Osteocyte (in vitro differentiated cells): ENCODE data around the gene PTPDC1. TPM values are rescaled to one million over a fixed set of nuclear protein-coding genes. Genes with fewer than 3 reads are reported as not detected.

Experiments
- DNase-seq: peaks from one replicate; pipeline ENCODE4 v3.0.0; 2021; ENCODE audit warnings: mixed read lengths; ENCODE audit not compliant: unreplicated experiment; ENCODE audit errors: extremely low spot score
- H3K27ac Mint-ChIP-seq: one replicate; pipeline ENCODE4 v1.8.0; 2021; ENCODE audit warnings: mild to moderate bottlenecking, mixed read lengths; ENCODE audit not compliant: unreplicated experiment
- H3K27me3 Mint-ChIP-seq: one replicate; pipeline ENCODE4 v1.8.0; 2021; ENCODE audit warnings: mixed read lengths; ENCODE audit not compliant: unreplicated experiment
- H3K36me3 Mint-ChIP-seq: one replicate; pipeline ENCODE4 v1.8.0; 2021; ENCODE audit warnings: mixed read lengths; ENCODE audit not compliant: unreplicated experiment
- H3K4me1 Mint-ChIP-seq: one replicate; pipeline ENCODE4 v1.8.0; 2021; ENCODE audit warnings: mixed read lengths; ENCODE audit not compliant: unreplicated experiment
- H3K4me3 Mint-ChIP-seq: one replicate; pipeline ENCODE4 v1.8.0; 2021; ENCODE audit warnings: mild to moderate bottlenecking, moderate library complexity, mixed read lengths; ENCODE audit not compliant: unreplicated experiment
- H3K9me3 Mint-ChIP-seq: one replicate; pipeline ENCODE4 v1.8.0; 2021; ENCODE audit warnings: mixed read lengths; ENCODE audit not compliant: unreplicated experiment
- total RNA-seq: library from RNA; stranded (reverse); gene quantifications from 2 replicates; pipeline ENCODE4 v1.2.1, GENCODE V29; 2021
- TF ChIP-seq, protein P1 (sequence below): fragments of 200-600 bp; sonication (generic); IDR thresholded peaks from 2 replicates; pipeline ENCODE4 v1.5.0; 2021; ENCODE audit warnings: antibody characterized with exemption, mild to moderate bottlenecking, moderate library complexity

Gene PTPDC1
- total RNA-seq, 1 donor from 2014 or later: 11.5 TPM

GRCh38 chr9:94128580-94128979, 44.3 kb downstream of the PTPDC1 start:
- Mint-ChIP-seq H3K27ac (no peak overlapping the region), H3K4me1 (peaks cover 6% of the 10 kb centered on the region), H3K9me3 (peaks cover 22% of the 10 kb centered on the region), H3K4me3 (no peak overlapping the region), H3K36me3 (peaks cover 17% of the 10 kb centered on the region), H3K27me3 (no peaks in the 10 kb centered on the region)
- TF ChIP-seq, protein P1, sequence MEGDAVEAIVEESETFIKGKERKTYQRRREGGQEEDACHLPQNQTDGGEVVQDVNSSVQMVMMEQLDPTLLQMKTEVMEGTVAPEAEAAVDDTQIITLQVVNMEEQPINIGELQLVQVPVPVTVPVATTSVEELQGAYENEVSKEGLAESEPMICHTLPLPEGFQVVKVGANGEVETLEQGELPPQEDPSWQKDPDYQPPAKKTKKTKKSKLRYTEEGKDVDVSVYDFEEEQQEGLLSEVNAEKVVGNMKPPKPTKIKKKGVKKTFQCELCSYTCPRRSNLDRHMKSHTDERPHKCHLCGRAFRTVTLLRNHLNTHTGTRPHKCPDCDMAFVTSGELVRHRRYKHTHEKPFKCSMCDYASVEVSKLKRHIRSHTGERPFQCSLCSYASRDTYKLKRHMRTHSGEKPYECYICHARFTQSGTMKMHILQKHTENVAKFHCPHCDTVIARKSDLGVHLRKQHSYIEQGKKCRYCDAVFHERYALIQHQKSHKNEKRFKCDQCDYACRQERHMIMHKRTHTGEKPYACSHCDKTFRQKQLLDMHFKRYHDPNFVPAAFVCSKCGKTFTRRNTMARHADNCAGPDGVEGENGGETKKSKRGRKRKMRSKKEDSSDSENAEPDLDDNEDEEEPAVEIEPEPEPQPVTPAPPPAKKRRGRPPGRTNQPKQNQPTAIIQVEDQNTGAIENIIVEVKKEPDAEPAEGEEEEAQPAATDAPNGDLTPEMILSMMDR: no peak
- no peak for DNase-seq

GRCh38 chr9:94134629-94135028, 50.4 kb downstream of the PTPDC1 start:
- Mint-ChIP-seq H3K27ac (peak overlapping the region; percentile 92), H3K27me3 (no peaks in the 10 kb centered on the region), H3K4me3 (peak overlapping the region; percentile 49), H3K4me1 (peaks cover 61% of the 10 kb centered on the region), H3K9me3 (no peaks in the 10 kb centered on the region), H3K36me3 (no peaks in the 10 kb centered on the region)
- TF ChIP-seq, protein P1: no peak
- DNase-seq: no peak

DNA sequence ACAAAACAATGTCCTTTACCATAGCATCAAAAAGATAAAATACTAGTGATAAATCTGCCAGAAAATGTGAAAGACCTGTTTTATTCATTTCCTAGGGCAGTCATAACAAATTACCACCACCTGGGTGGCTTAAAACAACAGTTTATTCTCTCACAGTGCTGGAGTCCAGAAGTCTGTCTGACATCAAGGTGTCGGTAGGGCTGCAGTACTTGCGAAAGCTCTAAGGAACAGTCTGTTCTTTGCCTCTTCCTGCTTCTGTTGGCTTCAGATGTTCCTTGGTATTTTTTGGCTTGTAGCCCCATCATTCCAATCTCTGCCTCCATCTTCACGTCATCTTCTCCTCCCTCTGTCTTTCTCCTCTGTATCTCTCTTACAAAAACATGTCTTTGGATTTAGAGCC, 51.0 kb downstream of the PTPDC1 start:
- peak overlapping the region; percentile 49 for H3K4me3 Mint-ChIP-seq
- no peak for DNase-seq
- H3K27ac Mint-ChIP-seq: peak overlapping the region; percentile 92
- H3K4me1 Mint-ChIP-seq: peaks cover 67% of the 10 kb centered on the region
- no peaks in the 10 kb centered on the region for H3K9me3 Mint-ChIP-seq
- H3K27me3 Mint-ChIP-seq: no peaks in the 10 kb centered on the region
- H3K36me3 Mint-ChIP-seq: no peaks in the 10 kb centered on the region
- TF ChIP-seq, protein P1: no peak

DNA sequence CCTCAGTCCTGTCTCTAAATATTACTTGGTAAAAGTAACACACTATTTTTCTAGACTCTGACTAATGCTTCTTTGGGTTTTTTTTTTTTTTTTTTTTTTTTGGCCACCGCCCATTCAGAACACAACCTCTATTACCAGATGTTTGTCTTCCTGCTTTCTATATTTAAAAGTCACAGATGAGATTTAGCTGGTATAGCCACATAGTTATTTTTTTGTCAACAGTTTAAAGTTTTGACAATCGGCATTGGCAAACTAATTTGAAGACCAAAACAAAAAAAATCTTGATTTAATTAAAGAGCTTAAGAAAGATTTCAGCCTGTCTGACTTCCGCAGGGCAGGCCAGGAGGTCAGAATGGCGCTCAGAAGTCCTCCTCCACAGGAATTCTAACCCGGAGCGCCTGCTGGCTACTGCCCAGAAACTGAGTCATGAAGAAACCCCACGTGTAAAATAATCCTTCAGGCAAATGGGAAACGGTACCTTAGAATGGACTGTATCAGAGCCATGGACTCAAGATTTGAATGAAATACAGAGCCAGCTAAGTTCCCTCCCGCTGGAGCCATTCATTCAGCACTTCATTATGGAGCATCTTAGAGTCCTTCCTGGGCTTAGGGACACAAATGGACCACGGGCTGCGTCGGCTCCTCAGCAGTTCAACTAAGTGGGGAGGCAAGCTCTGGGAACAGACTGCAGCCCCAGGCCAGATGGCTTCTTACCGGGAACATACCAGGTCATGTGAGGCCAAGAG, 55.6 kb downstream of the PTPDC1 start:
- peak overlapping the region; percentile 87 for H3K27ac Mint-ChIP-seq
- peaks cover 86% of the 10 kb centered on the region for H3K4me1 Mint-ChIP-seq
- DNase-seq: peak; percentile 94
- TF ChIP-seq, protein P1: no peak
- H3K4me3 Mint-ChIP-seq: peak overlapping the region; percentile 52
- no peaks in the 10 kb centered on the region for H3K9me3 Mint-ChIP-seq
- H3K27me3 Mint-ChIP-seq: no peaks in the 10 kb centered on the region
- H3K36me3 Mint-ChIP-seq: no peaks in the 10 kb centered on the region

GRCh38 chr9:94140418-94140780, 56.1 kb downstream of the PTPDC1 start:
- H3K4me1 Mint-ChIP-seq: peaks cover 80% of the 10 kb centered on the region
- TF ChIP-seq, protein P1: no peak
- H3K27ac Mint-ChIP-seq: peak overlapping the region; percentile 87
- H3K27me3 Mint-ChIP-seq: no peaks in the 10 kb centered on the region
- no peak for DNase-seq
- H3K36me3 Mint-ChIP-seq: no peaks in the 10 kb centered on the region
- H3K9me3 Mint-ChIP-seq: no peaks in the 10 kb centered on the region
- peak overlapping the region; percentile 52 for H3K4me3 Mint-ChIP-seq
